GM12865 (cell line): Measurements from ENCODE around the gene OTP.
"Not testable (repeated sequence)": the region's sequence is repeated elsewhere in the genome, so short reads cannot be mapped to it uniquely, and the experiment has no call there.

Source experiments
- DNase-seq: peaks from one replicate; pipeline ENCODE4 v3.0.0; 2010; ENCODE audit warnings: low read depth
- H3K4me3 ChIP-seq: 2 replicates; pipeline ENCODE4 v1.5.1; 2011; ENCODE audit warnings: mild to moderate bottlenecking, low read depth, low read length, control low read depth
- TF ChIP-seq, protein P1 (sequence below): IDR thresholded peaks from 2 replicates; pipeline ENCODE4 v1.5.1; 2011; ENCODE audit warnings: low read length, control low read depth, low read depth, inconsistent platforms; ENCODE audit not compliant: insufficient read depth; ENCODE audit errors: missing control alignments

OTP gene

DNA sequence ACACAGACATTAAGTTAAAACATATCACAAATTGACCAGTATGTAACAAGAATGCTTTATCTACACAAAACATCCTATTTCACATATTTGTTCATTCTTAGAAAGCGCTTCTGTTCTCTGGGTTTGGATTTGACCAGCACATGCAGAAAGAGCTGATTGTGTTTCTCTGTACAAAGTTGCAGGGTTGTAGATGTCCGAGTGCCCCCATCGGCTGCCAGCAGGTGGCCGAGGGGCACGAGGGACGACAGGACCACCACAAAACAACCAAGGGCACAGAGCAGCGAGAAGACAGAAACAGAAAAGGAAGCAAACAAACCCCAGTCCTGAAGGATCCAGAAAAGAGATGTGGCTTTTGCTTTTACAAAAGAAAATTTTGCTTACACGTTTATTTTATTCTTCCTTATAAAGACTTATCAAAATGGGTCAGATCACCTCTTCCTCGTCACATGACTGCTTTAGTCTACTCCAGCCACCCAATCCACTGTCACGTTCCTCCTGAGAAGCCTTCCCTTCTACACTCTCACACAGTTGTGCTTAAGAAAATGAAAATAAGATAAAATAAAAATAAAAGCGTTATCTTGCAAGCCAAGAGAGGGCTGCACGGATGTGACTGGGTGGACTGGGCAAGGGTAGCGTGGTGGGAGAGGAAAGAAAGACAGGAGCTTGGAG lies 9.5 kb downstream of the OTP start:
- TF ChIP-seq, protein P1, sequence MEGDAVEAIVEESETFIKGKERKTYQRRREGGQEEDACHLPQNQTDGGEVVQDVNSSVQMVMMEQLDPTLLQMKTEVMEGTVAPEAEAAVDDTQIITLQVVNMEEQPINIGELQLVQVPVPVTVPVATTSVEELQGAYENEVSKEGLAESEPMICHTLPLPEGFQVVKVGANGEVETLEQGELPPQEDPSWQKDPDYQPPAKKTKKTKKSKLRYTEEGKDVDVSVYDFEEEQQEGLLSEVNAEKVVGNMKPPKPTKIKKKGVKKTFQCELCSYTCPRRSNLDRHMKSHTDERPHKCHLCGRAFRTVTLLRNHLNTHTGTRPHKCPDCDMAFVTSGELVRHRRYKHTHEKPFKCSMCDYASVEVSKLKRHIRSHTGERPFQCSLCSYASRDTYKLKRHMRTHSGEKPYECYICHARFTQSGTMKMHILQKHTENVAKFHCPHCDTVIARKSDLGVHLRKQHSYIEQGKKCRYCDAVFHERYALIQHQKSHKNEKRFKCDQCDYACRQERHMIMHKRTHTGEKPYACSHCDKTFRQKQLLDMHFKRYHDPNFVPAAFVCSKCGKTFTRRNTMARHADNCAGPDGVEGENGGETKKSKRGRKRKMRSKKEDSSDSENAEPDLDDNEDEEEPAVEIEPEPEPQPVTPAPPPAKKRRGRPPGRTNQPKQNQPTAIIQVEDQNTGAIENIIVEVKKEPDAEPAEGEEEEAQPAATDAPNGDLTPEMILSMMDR, result peak; percentile 52
- DNase-seq, result peak; percentile 84
- H3K4me3 ChIP-seq, result peak overlapping the region; percentile 62

DNA sequence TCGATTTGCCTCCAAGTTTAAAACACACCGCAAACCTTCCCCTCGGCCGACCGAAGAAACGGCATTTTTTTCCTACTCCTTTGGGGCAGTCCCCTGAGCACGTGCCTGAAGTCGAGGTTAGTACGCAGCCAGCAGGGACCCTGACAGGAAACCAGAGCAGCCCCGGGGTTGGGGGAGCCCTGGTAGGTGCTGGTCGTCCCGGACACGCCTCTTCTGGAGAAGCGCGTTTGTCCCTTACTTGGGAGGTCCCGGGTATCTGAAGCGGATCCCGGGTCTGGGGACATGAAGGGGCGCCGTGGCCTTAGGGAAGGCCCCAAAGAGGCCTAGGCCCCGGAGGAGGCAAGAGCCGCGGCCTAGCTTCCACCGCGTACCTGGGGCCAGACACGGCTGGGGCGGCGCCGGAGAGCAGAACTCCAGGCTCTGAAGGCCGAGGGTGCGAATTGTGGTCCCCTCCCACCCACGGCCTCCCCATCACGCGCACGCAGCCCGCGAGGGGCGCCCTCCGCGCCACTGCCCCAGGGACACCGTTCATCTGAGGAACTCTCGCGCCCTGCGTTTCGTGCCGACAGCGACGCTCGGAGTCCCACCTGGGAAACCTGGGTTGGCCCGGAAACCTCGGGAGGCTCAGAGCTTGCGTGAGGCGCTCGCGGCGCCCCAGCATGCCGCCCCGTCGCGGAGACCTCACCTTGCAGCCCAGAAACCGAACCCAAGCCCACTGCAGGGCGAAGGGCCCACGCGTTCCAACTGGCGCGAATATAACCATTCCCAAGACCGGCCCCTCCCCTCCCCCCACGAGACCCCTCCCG lies 10.4 kb downstream of the OTP start:
- TF ChIP-seq, protein P1, result no peak
- DNase-seq, result no peak
- peak overlapping the region; percentile 62; the same call in 1 of the 2 replicates for H3K4me3 ChIP-seq

DNA sequence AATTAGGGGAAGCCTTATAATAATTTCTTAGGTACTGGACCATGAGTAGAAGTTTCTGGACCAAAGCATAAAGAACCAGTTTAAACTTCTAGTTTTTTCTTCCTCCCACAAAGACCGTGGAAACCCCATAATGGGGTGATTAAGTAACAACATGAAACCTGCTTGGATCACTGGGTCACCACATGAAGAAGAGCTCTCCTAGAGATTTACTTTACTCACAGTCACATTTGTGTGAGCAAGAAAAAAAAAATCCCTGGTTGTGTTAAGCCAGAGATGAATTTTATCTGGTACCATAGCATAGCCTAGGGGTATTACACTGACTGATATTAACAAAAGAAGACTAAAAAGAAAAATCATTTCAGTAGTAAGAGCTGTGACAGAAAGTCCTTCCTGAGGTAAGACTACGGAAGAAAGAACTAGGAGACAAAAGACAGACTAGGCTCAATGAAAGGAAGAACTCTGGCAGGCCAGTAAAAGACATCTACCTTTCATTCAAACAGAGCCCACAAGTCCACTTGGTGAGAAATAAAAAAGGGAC lies 15.2 kb downstream of the OTP start:
- no peak overlapping the region for H3K4me3 ChIP-seq
- TF ChIP-seq, protein P1, result no peak
- DNase-seq, result peak; percentile 27

DNA sequence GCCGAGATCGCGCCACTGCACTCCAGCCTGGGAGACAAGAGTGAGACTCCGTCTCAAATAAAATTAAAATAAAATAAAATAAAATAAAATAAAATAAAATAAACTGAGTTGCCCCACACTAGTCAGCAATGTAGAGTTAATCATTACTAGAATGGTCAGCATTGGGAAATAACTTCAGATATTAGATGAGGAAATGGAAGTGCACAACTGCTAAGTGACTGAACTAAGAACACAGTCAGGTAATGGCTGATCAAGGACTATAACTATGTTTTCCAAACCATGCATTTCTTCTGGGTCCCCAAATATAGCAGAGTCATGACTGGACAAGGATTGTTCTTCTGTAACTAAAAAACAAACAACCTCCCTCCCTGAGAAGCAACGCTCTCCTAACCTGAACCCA lies 17.1 kb downstream of the OTP start:
- no peak overlapping the region for H3K4me3 ChIP-seq
- DNase-seq, result no peak
- TF ChIP-seq, protein P1, result no peak

DNA sequence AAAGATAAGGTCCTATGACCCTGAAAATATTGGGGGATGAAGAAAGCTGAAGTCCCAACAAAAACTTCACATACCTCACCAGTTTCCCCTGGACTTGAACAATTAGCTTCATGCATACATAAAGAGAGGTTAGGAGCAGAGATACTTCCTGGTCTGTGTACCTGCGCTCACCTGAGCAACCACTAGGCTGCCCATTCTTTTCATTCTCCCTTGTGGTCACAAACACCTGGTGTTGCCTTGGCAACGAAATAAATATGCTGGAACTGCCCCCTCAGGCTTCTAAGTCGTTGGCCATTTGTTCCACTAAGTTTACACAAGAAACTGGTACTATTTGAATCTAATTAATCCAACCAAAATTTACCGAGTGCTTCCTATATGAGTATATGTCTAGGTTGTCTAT lies 18.1 kb downstream of the OTP start:
- TF ChIP-seq, protein P1, result peak; percentile 6
- DNase-seq, result peak; percentile 59
- H3K4me3 ChIP-seq, result no peak overlapping the region

DNA sequence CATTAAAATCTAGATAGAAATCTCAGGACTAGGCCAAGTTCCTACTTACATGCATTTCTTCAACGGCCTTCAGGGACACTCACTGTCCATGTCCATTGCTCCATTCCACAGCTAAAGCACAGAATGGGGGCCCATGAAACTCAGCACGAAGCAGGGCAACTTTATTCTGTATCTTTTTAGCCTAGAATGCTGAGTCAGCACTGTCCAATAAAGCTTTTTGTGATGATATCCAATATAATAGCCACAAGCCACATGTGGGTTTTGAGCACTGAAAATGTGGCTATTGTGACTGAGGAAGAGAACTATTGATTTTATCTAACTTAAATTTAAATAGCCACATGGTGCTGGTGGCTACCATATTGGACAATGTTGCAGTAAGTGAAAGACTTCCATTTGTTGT lies 21.6 kb downstream of the OTP start:
- DNase-seq, result no peak
- no peak overlapping the region for H3K4me3 ChIP-seq
- TF ChIP-seq, protein P1, result no peak

DNA sequence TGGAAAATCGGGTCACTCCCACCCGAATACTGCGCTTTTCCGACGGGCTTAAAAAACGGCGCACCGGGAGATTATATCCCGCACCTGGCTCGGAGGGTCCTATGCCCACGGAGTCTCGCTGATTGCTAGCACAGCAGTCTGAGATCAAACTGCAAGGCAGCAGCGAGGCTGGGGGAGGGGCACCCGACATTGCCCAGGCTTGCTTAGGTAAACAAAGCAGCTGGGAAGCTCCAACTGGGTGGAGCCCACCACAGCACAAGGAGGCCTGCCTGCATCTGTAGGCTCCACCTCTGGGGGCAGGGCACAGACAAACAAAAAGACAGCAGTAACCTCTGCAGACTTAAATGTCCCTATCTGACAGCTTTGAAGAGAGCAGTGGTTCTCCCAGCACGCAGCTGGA lies 29.6 kb downstream of the OTP start:
- not testable (repeated sequence) for DNase-seq, H3K4me3 ChIP-seq
